DMS 273 (cell line): ENCODE results near the gene GDF15.
"Not testable (repeated sequence)": the region's sequence is repeated elsewhere in the genome, so short reads cannot be mapped to it uniquely, and the experiment has no call there.

Source experiments
- DNase-seq: peaks from one replicate; lab custom pipeline; 2025; ENCODE audit not compliant: unreplicated experiment; lab: John Stamatoyannopoulos, UW

The GDF15 gene

DNA sequence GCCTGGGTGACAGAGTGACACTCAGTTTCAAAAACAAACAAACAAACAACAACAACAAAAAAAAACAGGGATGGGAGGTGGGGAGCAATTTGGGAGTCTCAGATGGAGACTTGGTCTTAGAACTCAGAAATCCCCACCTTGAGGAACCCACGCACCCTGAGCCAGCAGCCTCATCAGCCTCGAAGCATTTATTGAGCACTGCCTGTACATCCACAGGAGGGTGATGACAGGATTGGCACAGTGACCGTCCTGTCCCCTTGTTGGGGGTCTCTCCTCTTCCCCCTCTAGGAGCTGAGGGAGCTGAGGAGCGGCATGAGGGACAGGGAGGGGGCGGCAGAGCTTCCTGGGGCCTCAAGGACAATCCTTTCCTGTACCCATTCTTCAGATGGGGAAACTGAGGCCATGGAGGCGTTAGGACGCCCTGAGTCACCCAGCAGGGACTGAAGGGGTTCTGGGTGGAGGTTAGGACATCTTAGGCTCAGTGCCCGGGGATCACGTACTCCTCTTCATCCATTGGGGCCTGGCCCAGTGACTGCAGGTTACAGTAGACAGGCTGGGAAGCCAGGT is 5.6 kb downstream of the GDF15 start:
- DNase-seq: no peak

DNA sequence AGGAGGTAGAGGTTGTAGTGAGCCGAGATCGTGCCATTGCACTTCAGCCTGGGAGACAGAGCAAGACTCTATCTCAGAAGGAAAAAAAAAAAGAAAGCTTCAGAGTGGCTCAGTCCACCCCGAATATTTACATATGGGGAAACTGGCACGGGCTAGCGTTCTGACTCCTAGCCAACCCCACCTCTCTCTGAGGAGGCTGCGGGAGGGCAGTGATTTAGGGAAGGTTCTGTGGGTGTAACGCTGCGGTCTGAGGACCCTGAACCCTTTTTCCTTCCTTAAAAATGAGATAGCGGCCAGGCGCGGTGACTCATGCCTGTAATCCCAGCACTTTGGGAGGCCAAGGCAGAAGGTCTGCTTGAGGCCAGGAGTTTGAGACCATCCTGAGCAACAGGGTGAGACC is 6.5 kb downstream of the GDF15 start:
- no peak for DNase-seq

- no peak for DNase-seq
These were observed 7.0 kb downstream of the GDF15 start for GRCh38 chr19:18392926-18393325.

GRCh38 chr19:18393836-18394235 is 7.9 kb downstream of the GDF15 start:
- no peak for DNase-seq

GRCh38 chr19:18396471-18397241 is 10.7 kb downstream of the GDF15 start:
- no peak for DNase-seq

DNA sequence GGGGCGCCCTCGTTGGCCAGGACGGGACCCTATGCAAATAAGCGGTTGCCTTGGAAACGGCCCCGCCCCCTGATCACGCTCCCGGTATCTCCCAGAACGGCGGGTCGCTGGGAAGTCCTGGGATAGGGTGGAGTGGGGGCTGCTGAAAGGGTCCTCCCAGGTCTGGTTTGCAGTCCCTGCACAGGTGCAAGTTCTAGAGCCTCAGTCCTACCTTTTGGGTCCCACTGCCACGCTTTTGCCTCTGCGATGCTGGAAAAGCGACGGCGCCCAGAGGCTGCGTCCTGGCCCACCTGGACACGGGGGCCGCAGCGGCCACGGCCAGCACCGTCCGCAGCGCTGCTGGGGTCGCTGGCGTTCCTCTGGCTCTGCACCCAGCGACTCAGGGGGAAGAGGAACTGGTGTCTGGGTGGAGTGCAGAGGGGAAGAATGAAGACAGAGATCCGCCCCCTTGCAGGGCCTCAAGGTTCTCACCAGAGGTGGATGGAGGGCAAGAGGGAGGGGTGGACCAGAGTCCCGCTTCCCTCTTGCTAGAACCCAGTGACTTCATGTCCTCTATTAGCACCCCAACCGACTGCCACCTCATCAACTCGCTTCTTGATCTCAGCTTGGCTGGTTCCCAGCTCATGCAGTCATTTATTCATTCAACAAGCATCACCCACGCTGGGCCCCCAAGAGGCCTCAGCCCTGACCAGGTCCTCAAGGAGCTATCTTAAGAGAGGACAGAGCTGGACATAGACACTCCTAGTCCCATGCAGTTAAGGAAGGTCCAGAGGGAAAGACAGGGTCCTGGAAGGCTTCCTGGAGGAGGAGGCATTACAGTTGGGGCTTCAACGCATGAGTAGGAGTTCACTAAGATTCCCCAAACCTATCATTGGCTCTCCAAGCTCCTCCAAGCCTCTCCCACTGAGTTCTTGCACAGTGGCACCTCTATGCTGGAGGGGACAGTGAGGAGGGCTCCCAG is 11.6 kb downstream of the GDF15 start, which contains the start of gene LRRC25:
Gene LRRC25 (minus strand): TSS at position 381 of the 961 bp plus-strand sequence. CDS start 659 bp downstream, outside the sequence.
- DNase-seq: peak; percentile 71

GRCh38 chr19:18399008-18399407 is 13.1 kb downstream of the GDF15 start:
- DNase-seq: no peak

GRCh38 chr19:18401580-18402112 is 15.7 kb downstream of the GDF15 start:
- peak; percentile 69 for DNase-seq

GRCh38 chr19:18402455-18403248 is 16.7 kb downstream of the GDF15 start:
- not testable (repeated sequence) for DNase-seq

GRCh38 chr19:18405754-18406153 is 19.8 kb downstream of the GDF15 start:
- DNase-seq: not testable (repeated sequence)

DNA sequence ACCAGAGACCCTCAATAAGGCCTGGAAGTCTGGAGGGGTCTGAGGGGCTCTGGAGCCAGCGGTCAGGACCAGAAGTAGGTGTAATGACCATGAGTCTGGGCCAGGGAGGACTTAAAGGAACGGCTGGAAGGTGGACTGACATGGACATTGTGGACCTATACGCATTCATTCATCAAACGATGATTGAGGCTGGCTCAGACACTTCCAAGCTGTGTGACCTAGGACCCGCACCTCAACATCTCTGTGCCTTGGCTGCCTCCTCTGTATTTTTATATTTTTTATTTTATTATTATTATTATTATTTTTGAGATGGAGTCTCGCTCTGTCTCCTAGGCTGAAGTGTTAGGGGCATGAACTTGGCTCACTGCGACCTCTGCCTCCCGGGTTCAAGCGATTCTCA is 20.8 kb downstream of the GDF15 start:
- DNase-seq: no peak

- DNase-seq: peak; percentile 68
These were observed 22.1 kb downstream of the GDF15 start for GRCh38 chr19:18408053-18408476.

DNA sequence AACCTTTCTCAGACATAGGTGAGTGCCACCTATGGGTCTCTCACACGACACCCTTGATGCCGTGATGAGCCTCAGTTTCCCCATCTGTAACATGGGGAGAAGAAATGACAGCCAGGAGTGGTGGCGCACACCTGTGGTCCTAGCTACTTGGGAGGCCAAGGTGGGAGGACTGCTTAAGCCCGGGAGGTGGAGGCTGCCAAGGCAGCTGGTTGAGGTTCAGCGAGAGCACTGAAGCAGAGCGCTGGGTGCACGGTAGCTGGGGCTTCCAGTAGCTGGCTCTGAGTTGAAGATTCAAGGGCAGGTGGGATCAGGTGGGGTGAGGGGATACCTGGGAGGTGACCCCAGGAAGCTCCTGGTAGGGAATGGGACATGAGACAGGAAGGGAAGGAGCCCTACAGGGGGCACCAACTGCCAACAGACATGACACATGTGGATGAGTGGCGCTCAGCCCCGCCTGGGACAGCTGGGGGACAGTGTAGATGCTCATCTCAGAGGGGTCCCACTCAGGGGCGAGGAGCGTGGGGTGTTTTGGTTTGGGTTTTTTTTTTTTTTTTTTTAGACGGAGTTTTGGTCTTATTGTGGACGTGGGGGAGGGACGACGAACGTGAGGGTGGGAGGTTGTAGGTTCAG is 26.8 kb downstream of the GDF15 start:
- no peak for DNase-seq

DNA sequence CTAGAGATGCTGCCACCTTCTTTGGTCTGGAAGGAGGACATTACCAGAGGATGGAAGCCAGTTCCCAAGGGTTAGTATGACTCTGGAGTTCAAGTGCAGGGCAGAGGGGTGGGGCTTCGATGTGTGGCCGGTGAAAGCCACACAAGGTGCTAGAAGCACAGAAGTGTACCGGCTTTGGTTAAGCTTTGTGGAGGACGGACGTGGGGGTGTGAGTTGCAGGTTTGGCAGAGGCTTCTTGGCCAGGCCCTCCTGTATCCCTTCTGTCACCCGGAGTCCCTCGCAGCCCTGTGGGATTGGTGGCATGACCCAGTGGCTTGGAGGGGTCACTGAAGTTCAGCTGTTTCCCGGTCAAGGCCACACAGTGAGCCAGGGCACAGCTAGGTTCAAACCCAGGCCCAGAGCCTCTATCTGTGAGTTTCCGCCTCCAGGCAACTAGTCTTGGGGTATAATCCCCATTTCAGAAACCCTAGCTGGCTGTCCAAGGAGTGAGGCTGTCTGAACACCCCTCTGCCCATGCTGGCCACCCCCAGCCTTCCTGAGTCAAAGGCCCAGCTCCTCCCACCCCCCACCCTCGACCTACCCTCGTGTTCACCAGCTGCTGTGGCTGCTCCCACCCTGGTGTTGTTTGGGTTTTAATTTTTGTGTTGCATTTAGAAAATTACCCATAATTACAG is 28.7 kb downstream of the GDF15 start:
- DNase-seq: peak; percentile 49

GRCh38 chr19:18415178-18415867 is 29.4 kb downstream of the GDF15 start:
- peak; percentile 62 for DNase-seq

DNA sequence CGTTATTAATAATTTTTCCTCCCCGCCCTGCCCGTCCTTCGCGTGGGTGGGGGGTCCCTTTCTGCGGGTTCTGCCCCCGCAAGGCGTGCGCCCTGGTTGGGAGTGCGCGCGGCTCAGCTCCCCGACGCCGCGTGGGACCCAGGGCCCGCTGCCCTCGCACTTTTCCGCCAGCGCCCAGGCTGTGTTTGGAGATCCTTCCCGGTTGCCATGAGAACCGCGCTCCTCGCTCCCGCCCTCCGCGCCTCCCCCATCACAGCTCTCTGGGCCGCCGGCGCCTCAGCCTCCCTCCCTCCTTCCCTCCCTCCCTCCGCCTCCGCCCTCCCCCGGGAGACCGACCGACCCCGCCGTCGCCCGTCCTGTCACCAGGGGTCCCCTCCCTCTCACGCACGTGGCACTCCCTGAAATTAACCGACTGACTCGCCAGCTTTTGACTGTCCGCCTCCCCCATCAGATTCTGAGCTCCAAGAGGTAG is 30.9 kb downstream of the GDF15 start:
- DNase-seq: peak; percentile 91

DNA sequence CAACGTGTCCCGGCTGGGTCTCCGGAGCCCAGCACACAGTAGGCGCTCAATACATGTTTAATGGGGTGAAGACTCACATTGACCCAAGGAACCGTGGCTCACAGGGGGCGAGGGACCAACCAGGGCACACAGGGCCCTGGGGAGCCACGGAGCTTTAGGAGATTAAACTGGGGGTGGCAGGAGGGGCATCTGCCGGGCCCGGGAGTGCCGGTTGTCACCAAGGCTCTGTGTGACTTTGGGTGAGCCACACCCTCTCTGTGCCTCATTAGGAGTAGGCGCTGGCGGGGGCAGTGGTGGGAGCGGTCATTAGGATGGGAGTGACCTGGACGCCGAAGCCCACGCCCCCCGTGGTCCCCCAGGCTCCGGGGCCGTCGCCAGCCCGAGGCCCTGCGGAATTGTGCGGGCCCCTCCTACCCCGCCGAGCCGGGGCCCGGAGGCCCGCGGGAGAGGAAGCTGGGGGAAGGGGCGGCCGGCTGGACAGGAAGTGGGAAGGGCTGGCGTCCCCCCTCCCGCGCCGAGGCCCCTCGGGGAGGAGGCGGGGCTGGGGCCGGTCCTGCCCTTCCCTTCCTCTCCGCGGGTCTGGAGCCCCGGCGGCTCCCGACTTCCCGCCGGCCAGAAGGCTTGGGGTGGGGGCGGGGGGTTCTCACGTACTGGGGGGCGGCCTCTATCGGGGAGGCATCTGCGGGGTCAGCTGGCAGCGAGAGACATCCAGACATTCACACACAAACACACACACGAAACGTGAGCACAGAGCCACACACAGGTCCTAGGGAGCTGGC is 31.5 kb downstream of the GDF15 start:
- peak; percentile 89 for DNase-seq

- DNase-seq: no peak
These were observed 32.1 kb downstream of the GDF15 start for GRCh38 chr19:18418029-18418482.
